Hepatocyte (in vitro differentiated cells): ENCODE data around the gene ITGA8. TPM values are rescaled to one million over a fixed set of nuclear protein-coding genes. Genes with fewer than 3 reads are reported as not detected.

Experiments
- DNase-seq: peaks from one replicate; pipeline ENCODE4 v3.0.0-alpha.2; 2016; ENCODE audit warnings: low spot score
- H2AFZ ChIP-seq: fragments of 200-600 bp; sonication (generic); 2 replicates; pipeline ENCODE4 v1.6.0; 2016; ENCODE audit warnings: antibody characterized with exemption, mild to moderate bottlenecking
- H3K27ac ChIP-seq: fragments of 200-600 bp; sonication (generic); 2 replicates; pipeline ENCODE4 v1.5.1; 2016; ENCODE audit warnings: mild to moderate bottlenecking
- H3K27me3 ChIP-seq: fragments of 200-600 bp; sonication (generic); 2 replicates; pipeline ENCODE4 v1.6.1; 2016
- H3K36me3 ChIP-seq: fragments of 200-600 bp; sonication (generic); replicated peaks from 2 replicates; pipeline ENCODE4 v1.5.1; 2016; ENCODE audit warnings: low read depth; ENCODE audit not compliant: insufficient read depth
- H3K4me1 ChIP-seq: fragments of 200-600 bp; sonication (generic); 2 replicates; pipeline ENCODE4 v1.5.1; 2016; ENCODE audit warnings: mild to moderate bottlenecking, moderate library complexity; ENCODE audit not compliant: insufficient read depth
- H3K4me2 ChIP-seq: fragments of 200-600 bp; sonication (generic); 2 replicates; pipeline ENCODE4 v1.6.0; 2016
- H3K4me3 ChIP-seq: fragments of 200-600 bp; sonication (generic); 2 replicates; pipeline ENCODE4 v1.5.1; 2016; ENCODE audit warnings: mild to moderate bottlenecking
- H3K79me2 ChIP-seq: fragments of 200-600 bp; sonication (generic); 2 replicates; pipeline ENCODE4 v1.6.0; 2017; ENCODE audit warnings: mild to moderate bottlenecking
- H3K9me2 ChIP-seq: fragments of 200-600 bp; sonication (generic); replicated peaks from 2 replicates; pipeline ENCODE4 v1.6.0; 2017; ENCODE audit warnings: mild to moderate bottlenecking; ENCODE audit not compliant: insufficient read depth
- H3K9me3 ChIP-seq: fragments of 200-600 bp; sonication (generic); 2 replicates; pipeline ENCODE4 v1.5.1; 2016; ENCODE audit warnings: low read depth, mild to moderate bottlenecking
- H4K20me1 ChIP-seq: fragments of 200-600 bp; sonication (generic); 2 replicates; pipeline ENCODE4 v1.6.0; 2016; ENCODE audit warnings: mild to moderate bottlenecking; ENCODE audit not compliant: insufficient read depth, poor library complexity, severe bottlenecking
- EZH2 ChIP-seq: fragments of 200-600 bp; sonication (generic); IDR thresholded peaks from 2 replicates; pipeline ENCODE4 v1.6.1; 2016; ENCODE audit warnings: antibody characterized with exemption, mild to moderate bottlenecking, borderline replicate concordance
- EZH2phosphoT487 ChIP-seq: fragments of 200-600 bp; sonication (generic); IDR thresholded peaks from one replicate; pipeline ENCODE4 v1.6.1; 2018; ENCODE audit warnings: antibody characterized with exemption, mild to moderate bottlenecking, low read depth, moderate library complexity; ENCODE audit not compliant: unreplicated experiment, severe bottlenecking
- WGBS: methylation state at CpG from one replicate; pipeline ENCODE4 v1.1.6; 2016; ENCODE audit warnings: low lambda C conversion rate; ENCODE audit errors: missing lambda C conversion rate; 5-methylcytosine and 5-hydroxymethylcytosine counted together
- polyA plus RNA-seq: library from polyadenylated mRNA; unstranded; fragments of >200 nt; fragmentation: Nextera tagmentation; extraction: Ambion mirVana; gene quantifications from 2 replicates; pipeline ENCODE4 v1.2.1, GENCODE V29; 2016
- total RNA-seq: library from RNA; depleted of rRNA; stranded (reverse); fragments of >200 nt; gene quantifications from 2 replicates; pipeline ENCODE4 v1.2.3, GENCODE V29; 2014
- TF ChIP-seq, protein P1 (sequence below): fragments of 200-600 bp; sonication (generic); IDR thresholded peaks from 2 replicates; pipeline ENCODE4 v1.5.1; 2016; ENCODE audit warnings: antibody characterized with exemption, mild to moderate bottlenecking; ENCODE audit not compliant: poor library complexity

ITGA8 gene
- total and polyA plus RNA-seq, 2 experiments from 2014 or later, result 2.9 to 16.8 TPM

DNA sequence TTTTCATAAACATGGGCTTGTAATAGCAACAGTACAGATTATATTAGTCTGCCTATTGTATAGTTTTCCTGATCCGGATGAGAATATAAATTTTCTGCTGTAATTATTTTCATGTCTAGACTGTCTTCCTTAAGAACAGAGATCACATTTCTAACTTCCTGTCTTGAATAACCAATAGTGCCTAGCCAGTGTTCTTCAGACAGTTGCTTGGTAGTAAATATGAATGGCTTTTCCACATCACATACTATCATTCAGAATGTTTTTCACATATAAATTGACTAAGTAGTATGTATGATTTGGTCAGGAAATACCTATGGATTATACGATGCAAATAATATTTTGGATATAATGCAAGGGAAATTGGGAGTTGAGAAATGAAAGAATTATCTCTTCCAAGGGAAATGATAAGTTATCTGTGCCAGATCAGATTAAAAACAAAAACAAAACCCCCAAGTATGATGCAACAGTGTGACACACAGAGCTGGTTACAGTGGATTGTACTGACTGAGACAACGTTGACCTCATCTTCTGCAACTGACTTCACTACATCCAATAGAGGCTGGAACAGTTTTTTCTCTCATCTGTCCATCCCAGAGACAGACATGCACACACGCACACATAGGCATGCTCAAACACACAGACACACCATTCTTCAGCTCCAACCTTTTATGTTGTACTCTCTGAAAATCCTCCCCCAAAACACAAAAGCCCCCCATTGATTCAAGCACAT is 16.4 kb downstream of the ITGA8 start:
- H2AFZ ChIP-seq, result no peak overlapping the region
- H3K4me2 ChIP-seq, result no peak overlapping the region
- no peak overlapping the region for H3K27ac ChIP-seq
- no peaks in the 10 kb centered on the region for H4K20me1 ChIP-seq
- no peaks in the 10 kb centered on the region for H3K4me1 ChIP-seq
- no peaks in the 10 kb centered on the region for H3K9me2 ChIP-seq
- no peak for TF ChIP-seq EZH2
- TF ChIP-seq EZH2phosphoT487, result no peak
- TF ChIP-seq, protein P1, sequence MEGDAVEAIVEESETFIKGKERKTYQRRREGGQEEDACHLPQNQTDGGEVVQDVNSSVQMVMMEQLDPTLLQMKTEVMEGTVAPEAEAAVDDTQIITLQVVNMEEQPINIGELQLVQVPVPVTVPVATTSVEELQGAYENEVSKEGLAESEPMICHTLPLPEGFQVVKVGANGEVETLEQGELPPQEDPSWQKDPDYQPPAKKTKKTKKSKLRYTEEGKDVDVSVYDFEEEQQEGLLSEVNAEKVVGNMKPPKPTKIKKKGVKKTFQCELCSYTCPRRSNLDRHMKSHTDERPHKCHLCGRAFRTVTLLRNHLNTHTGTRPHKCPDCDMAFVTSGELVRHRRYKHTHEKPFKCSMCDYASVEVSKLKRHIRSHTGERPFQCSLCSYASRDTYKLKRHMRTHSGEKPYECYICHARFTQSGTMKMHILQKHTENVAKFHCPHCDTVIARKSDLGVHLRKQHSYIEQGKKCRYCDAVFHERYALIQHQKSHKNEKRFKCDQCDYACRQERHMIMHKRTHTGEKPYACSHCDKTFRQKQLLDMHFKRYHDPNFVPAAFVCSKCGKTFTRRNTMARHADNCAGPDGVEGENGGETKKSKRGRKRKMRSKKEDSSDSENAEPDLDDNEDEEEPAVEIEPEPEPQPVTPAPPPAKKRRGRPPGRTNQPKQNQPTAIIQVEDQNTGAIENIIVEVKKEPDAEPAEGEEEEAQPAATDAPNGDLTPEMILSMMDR, result no peak
- no peaks in the 10 kb centered on the region for H3K36me3 ChIP-seq
- 83% methylated on average over 4 of the region's 4 CpGs for WGBS
- H3K4me3 ChIP-seq, result no peak overlapping the region
- no peak for DNase-seq
- no peaks in the 10 kb centered on the region for H3K79me2 ChIP-seq
- H3K9me3 ChIP-seq, result no peaks in the 10 kb centered on the region
- no peaks in the 10 kb centered on the region for H3K27me3 ChIP-seq

GRCh38 chr10:15700078-15700674 is 19.5 kb downstream of the ITGA8 start:
- no peak overlapping the region for H2AFZ ChIP-seq
- no peak overlapping the region for H3K4me2 ChIP-seq
- no peaks in the 10 kb centered on the region for H3K4me1 ChIP-seq
- H3K4me3 ChIP-seq, result no peak overlapping the region
- no peaks in the 10 kb centered on the region for H3K79me2 ChIP-seq
- 93% methylated on average over 4 of the region's 4 CpGs for WGBS
- no peaks in the 10 kb centered on the region for H3K27me3 ChIP-seq
- H3K9me2 ChIP-seq, result no peaks in the 10 kb centered on the region
- TF ChIP-seq EZH2phosphoT487 (no peak), EZH2 (no peak)
- TF ChIP-seq, protein P1, result no peak
- DNase-seq, result no peak
- H3K9me3 ChIP-seq, result no peaks in the 10 kb centered on the region
- H3K27ac ChIP-seq, result no peak overlapping the region
- H4K20me1 ChIP-seq, result no peaks in the 10 kb centered on the region
- H3K36me3 ChIP-seq, result no peaks in the 10 kb centered on the region

DNA sequence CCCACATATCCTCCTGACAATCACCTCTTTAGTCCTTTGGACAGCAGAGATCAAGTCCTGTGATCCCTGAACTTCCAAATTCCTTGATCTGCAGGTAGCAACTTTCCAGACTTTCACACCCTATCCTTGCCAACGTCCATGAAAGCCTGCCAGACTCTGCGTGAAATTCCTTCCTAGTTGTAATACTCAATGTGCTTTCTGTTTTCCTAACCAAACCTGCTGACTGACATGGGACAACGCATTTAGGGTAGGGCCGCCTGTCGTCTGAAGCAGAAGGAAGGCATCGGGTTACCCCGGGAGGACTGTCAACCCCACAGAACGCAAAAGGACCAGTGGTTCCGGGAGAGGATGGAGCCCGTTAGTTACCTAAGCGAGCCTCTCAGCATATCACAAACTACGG is 23.9 kb downstream of the ITGA8 start:
- no peak overlapping the region for H2AFZ ChIP-seq
- no peaks in the 10 kb centered on the region for H4K20me1 ChIP-seq
- no peaks in the 10 kb centered on the region for H3K36me3 ChIP-seq
- WGBS, result 40% methylated on average over 12 of the region's 12 CpGs
- DNase-seq, result no peak
- H3K4me3 ChIP-seq, result no peak overlapping the region
- no peak overlapping the region for H3K27ac ChIP-seq
- H3K27me3 ChIP-seq, result no peaks in the 10 kb centered on the region
- H3K9me2 ChIP-seq, result no peaks in the 10 kb centered on the region
- H3K9me3 ChIP-seq, result no peaks in the 10 kb centered on the region
- no peak overlapping the region for H3K4me2 ChIP-seq
- H3K79me2 ChIP-seq, result no peaks in the 10 kb centered on the region
- TF ChIP-seq, protein P1, result no peak
- TF ChIP-seq EZH2phosphoT487 (no peak), EZH2 (no peak)
- H3K4me1 ChIP-seq, result no peaks in the 10 kb centered on the region
